Measurements from ENCODE around the gene KRT222.

- TF ChIP-seq CTCF (conservative IDR thresholded peaks at IDR 0.05 in 1 of 2, IDR thresholded peaks at IDR 0.05 in 1 of 2; ENCODE audit: extremely low read depth in 1 of 2, insufficient read depth in 1 of 2, low read depth in 1 of 2, low read length in 2 of 2) (no peak), EZH2 (IDR thresholded peaks at IDR 0.05; ENCODE audit: borderline replicate concordance, low read length) (no peak)
Measured at GRCh38 chr17:40678902-40679522, 14.0 kb upstream of the KRT222 start.

Measured in mammary epithelial cell (primary cell).